ENCODE measurements around the gene FPR3.

DNA sequence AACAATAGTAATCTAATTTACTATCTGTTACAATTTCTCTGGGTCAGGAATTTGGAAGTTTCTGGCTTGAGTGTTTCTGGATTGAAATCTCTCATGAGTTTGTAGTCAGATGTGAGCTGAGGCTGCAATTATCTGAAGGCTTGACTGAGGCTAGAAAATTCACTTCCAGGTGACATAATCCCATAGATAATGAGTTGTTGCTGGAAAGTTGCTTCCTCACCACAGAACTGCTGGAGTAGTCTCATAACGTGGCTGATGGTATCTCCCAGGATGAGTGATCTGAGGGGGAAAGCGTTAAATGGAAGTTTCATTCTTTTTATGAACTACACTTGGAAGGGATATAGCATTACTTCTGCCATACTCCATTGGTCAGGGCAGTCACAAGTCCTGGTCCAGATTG, 15.3 kb upstream of the FPR3 start:
- TF ChIP-seq, protein P1, sequence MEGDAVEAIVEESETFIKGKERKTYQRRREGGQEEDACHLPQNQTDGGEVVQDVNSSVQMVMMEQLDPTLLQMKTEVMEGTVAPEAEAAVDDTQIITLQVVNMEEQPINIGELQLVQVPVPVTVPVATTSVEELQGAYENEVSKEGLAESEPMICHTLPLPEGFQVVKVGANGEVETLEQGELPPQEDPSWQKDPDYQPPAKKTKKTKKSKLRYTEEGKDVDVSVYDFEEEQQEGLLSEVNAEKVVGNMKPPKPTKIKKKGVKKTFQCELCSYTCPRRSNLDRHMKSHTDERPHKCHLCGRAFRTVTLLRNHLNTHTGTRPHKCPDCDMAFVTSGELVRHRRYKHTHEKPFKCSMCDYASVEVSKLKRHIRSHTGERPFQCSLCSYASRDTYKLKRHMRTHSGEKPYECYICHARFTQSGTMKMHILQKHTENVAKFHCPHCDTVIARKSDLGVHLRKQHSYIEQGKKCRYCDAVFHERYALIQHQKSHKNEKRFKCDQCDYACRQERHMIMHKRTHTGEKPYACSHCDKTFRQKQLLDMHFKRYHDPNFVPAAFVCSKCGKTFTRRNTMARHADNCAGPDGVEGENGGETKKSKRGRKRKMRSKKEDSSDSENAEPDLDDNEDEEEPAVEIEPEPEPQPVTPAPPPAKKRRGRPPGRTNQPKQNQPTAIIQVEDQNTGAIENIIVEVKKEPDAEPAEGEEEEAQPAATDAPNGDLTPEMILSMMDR (IDR thresholded peaks at IDR 0.05): no peak
- TF ChIP-seq POLR2A (IDR thresholded peaks at IDR 0.05): no peak

All from sigmoid colon (tissue), 3 donors.